Activated CD4-positive, alpha-beta T cell treated with anti-CD3 and anti-CD28 coated beads for 4 hours (primary cell): Measurements from ENCODE around the gene TIPARP.

Source experiments
- DNase-seq, 2 donors: peaks; one replicate each; pipeline ENCODE4 v3.0.0-alpha.2; 2020

Gene TIPARP

DNA sequence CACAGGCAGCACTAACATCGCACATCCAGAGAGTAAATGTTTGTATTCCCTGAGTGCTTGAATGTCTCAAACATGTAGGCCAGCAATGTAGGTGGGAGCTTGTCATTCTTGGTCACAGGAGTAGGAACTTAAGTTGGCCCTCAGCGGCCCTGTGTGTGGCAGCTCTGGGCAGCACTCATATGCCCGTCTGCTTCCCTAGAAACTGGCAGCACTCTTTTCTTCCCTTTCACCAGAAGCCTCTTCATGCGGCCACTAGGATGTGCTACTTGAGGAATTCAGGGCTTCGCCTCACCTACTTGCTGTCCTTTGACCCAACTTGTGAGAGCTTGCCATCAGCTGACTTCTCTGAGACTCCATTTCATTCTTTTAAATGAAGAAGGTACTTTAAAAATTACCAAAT, 69.5 kb downstream of the TIPARP start:
- no peak for DNase-seq

DNA sequence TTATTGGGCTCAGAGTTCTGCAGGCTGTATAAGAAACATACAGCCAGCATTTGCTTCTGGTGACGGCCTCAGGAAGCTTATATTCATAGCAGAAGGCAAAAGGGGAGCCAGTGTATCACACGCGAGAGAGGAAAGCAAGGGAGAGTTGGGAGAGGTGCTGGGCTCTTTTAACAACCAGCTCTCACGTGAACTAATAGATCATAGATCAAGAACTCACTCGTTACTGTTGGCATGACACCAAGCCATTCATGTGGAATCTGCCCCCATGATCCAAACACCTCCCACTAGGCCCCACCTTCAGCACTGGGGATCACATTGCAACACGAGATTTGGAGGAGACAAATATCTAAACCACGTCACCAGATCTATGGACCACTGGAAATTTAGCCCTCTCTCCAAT, 70.2 kb downstream of the TIPARP start:
- DNase-seq: no peak

DNA sequence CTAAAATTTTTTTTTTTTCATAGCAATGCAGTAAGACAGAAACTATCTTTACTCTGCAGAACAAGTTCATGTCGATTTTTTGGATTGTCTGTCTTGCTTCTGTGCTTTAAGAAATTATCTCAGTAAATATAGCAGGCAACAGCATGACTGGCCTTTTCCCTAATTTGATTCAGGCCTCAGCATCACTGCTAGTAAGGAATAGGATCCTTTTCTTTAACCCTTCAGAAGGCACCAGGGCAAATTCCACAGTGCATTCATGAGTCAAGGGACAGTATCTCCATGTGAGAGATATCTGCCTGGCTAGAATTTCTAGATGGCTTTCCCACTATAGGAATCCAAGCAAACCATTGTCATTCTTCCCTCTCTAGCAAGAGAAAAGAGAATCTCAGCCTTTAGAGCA, 71.4 kb downstream of the TIPARP start:
- DNase-seq: no peak

DNA sequence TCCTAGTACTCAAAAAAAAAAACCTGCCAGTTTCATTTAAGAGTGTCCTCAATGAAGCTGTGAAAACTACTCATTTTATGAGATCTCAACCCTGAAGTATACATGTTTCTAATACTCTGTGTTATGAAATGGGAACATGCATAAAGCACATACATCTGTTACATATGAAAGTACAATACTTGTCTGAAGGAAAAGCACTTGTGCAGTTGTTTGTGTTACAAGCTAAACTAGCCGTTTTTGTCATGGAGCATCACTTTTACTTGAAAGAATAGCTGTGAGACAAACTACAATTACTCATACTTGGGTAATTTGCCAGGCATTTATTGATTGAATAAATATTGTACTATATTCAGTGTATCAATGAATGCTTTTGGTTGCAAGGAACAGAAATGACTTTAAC, 72.7 kb downstream of the TIPARP start:
- no peak for DNase-seq

DNA sequence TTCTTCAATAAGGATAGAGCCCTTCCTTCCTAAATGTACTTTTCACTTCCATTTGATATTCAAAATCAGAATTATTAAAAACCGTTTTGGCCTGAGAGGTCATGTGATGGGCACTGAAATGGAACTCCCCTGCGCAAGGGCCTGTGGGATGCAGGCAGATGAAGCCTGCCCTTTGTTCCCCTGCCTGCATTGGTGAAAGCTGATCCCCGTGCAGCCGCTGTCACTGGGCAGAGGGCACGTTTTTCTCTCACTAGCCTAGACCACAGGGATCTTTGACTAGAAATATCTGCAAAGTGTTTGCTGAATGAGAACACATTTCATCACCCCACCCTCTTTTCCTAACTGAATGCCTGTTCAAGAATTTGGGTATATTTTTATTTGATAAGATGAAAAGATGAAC, 74.9 kb downstream of the TIPARP start:
- DNase-seq: no peak

DNA sequence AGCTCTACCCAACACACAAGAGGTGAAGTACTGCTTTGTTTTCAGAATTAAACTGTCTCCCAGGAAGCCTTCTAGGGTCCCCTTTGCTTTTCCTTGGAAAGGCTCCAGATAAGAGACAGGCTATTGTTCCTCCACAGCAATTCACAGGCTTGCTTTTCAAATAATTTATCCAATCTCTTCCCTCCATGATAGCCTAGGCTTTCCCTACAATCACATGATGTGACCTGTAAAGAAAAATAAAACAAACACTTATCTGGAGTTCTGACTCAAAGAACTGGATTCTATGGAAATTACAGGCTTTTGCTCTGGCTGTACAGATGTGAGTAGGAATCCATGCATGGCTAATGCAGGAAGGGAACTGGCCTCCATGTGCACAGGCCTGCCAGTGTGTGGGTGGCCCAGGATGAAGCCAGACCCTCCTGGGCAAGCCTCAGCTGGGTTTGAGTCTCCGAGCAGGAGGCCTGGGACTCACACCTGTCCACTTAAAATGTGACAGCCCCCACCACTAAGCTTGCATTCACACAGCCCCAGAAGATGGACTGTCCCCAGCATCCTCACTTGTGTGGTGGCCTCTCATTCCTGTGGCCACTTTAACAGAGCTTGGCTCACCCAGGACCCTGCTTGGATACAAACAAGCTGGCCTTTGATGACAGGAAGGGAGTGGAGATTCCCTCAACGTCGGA, 75.9 kb downstream of the TIPARP start:
- no peak for DNase-seq

DNA sequence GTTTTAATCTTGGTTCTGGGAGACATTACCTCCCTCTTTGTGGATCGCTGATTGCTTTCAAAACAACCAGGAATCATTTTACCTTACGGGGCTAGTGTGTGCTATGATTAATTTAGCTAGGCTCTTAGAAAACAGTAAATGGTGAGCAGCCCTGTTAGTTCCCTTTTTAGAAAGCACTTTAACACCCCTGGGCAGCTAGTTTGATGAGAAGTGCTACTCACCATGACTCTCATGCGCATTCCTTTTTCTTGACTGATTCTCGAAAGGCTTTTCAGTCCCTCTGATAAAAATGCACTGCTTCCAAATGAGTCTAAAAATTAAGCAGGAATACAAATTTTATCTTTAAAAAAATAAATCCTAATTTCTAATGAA, 76.5 kb downstream of the TIPARP start:
- no peak for DNase-seq

DNA sequence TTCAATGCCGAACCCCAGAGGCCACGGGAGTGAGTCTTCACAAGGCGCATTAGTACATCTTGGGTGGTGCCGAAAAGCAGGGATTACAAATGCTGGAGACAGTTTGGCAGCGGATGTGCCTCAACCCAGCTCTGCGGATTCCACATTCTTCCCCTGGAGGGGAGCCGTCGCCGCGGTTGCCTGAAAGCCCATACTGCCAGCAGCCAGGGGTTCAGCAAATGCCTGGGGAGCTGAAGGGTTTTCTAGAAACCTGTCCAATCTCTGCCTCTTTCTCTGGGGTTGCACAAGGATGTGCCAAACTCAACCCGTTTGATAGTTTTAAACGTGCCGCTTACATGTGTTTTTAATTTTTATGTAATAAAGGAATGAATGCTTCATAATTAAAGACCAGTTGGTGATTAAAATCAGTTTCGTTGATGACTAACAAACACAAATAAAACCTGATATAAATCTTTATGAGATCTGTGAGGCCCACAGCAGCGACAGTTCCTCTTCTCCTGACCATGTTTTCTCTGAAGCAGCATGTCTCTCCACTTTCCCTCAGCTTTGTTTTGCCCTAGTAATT, 77.2 kb downstream of the TIPARP start:
- DNase-seq: no peak
